ENCODE results near the gene BTBD17. TPM values are rescaled to one million over a fixed set of nuclear protein-coding genes. Genes with fewer than 3 reads are reported as not detected.

The BTBD17 gene
- total and polyA plus RNA-seq, 2 experiments from 2014 or later, result 0.39 to 1.3 TPM

- Histone ChIP-seq H3K79me2 (no peaks in the 10 kb centered on the region), H3K4me1 (ENCODE audit: insufficient read depth) (no peaks in the 10 kb centered on the region), H3K9me2 (replicated peaks; ENCODE audit: insufficient read depth) (no peaks in the 10 kb centered on the region), H3K27me3 (peaks cover 48% of the 10 kb centered on the region), H3K9me3 (ENCODE audit: low read depth) (no peaks in the 10 kb centered on the region), H3K4me2 (no peak overlapping the region), H3K4me3 (no peak overlapping the region), H3K27ac (no peak overlapping the region), H3K36me3 (replicated peaks; ENCODE audit: insufficient read depth, low read depth) (no peaks in the 10 kb centered on the region), H2AFZ (no peak overlapping the region), H4K20me1 (ENCODE audit: insufficient read depth, poor library complexity, severe bottlenecking) (no peaks in the 10 kb centered on the region)
- DNase-seq (ENCODE audit: low spot score), result no peak
- TF ChIP-seq EZH2 (IDR thresholded peaks at IDR 0.05; ENCODE audit: borderline replicate concordance) (no peak), CTCF (IDR thresholded peaks at IDR 0.05; ENCODE audit: poor library complexity) (no peak), EZH2phosphoT487 (IDR thresholded peaks at IDR 0.05; ENCODE audit: low read depth, severe bottlenecking, unreplicated experiment) (no peak)
- 91% methylated on average over 18 of the region's 19 CpGs for WGBS (ENCODE audit: low lambda C conversion rate, missing lambda C conversion rate)
Observed at GRCh38 chr17:74349120-74349519, 12.5 kb downstream of the BTBD17 start.

GRCh38 chr17:74347646-74348045 lies 14.0 kb downstream of the BTBD17 start:
- Histone ChIP-seq H3K9me3 (ENCODE audit: low read depth) (no peaks in the 10 kb centered on the region), H3K27me3 (peaks cover 34% of the 10 kb centered on the region), H4K20me1 (ENCODE audit: insufficient read depth, poor library complexity, severe bottlenecking) (no peaks in the 10 kb centered on the region), H3K4me2 (no peak overlapping the region), H3K79me2 (no peaks in the 10 kb centered on the region), H3K4me1 (ENCODE audit: insufficient read depth) (no peaks in the 10 kb centered on the region), H3K27ac (no peak overlapping the region), H3K36me3 (replicated peaks; ENCODE audit: insufficient read depth, low read depth) (no peaks in the 10 kb centered on the region), H3K4me3 (no peak overlapping the region), H3K9me2 (replicated peaks; ENCODE audit: insufficient read depth) (no peaks in the 10 kb centered on the region), H2AFZ (no peak overlapping the region)
- 85% methylated on average over 14 of the region's 14 CpGs for WGBS (ENCODE audit: low lambda C conversion rate, missing lambda C conversion rate)
- TF ChIP-seq EZH2phosphoT487 (IDR thresholded peaks at IDR 0.05; ENCODE audit: low read depth, severe bottlenecking, unreplicated experiment), result no peak
- no peak for TF ChIP-seq EZH2 (IDR thresholded peaks at IDR 0.05; ENCODE audit: borderline replicate concordance)
- TF ChIP-seq CTCF (IDR thresholded peaks at IDR 0.05; ENCODE audit: poor library complexity), result no peak
- DNase-seq (ENCODE audit: low spot score), result no peak

GRCh38 chr17:74345433-74346241 lies 16.0 kb downstream of the BTBD17 start:
- Histone ChIP-seq H3K4me2 (no peak overlapping the region), H3K4me1 (ENCODE audit: insufficient read depth) (no peaks in the 10 kb centered on the region), H3K9me2 (replicated peaks; ENCODE audit: insufficient read depth) (no peaks in the 10 kb centered on the region), H3K36me3 (replicated peaks; ENCODE audit: insufficient read depth, low read depth) (no peaks in the 10 kb centered on the region), H3K4me3 (no peak overlapping the region), H2AFZ (no peak overlapping the region), H3K27ac (no peak overlapping the region), H4K20me1 (ENCODE audit: insufficient read depth, poor library complexity, severe bottlenecking) (no peaks in the 10 kb centered on the region), H3K27me3 (peaks cover 15% of the 10 kb centered on the region), H3K9me3 (ENCODE audit: low read depth) (no peaks in the 10 kb centered on the region), H3K79me2 (no peaks in the 10 kb centered on the region)
- DNase-seq (ENCODE audit: low spot score), result no peak
- 81% methylated on average over 13 of the region's 13 CpGs for WGBS (ENCODE audit: low lambda C conversion rate, missing lambda C conversion rate)
- no peak for TF ChIP-seq EZH2 (IDR thresholded peaks at IDR 0.05; ENCODE audit: borderline replicate concordance)
- no peak for TF ChIP-seq CTCF (IDR thresholded peaks at IDR 0.05; ENCODE audit: poor library complexity)
- no peak for TF ChIP-seq EZH2phosphoT487 (IDR thresholded peaks at IDR 0.05; ENCODE audit: low read depth, severe bottlenecking, unreplicated experiment)
